GM13977 (cell line): ENCODE measurements around the gene LBHD2.

Experiments used
- DNase-seq: peaks from one replicate; pipeline ENCODE4 v3.0.0; 2012; ENCODE audit warnings: low spot score
- CTCF ChIP-seq: IDR thresholded peaks from 2 replicates; pipeline ENCODE4 v1.5.1; 2012; ENCODE audit warnings: mild to moderate bottlenecking, control low read depth; ENCODE audit not compliant: insufficient read depth; ENCODE audit errors: extremely low read depth, missing control alignments
- in situ Hi-C: fragments of 300-500 bp; cut with MboI; formaldehyde crosslinking; loops from one replicate; pipeline ENCODE4 v1.12.0; 2022; ENCODE audit warnings: low sequenced_read_pairs, low pct_unique_long_range_greater_than_20kb, mixed read lengths, inconsistent platforms; ENCODE audit not compliant: unreplicated experiment

LBHD2 gene

GRCh38 chr14:103139132-103140025 lies 55.4 kb downstream of the LBHD2 start:
- in situ Hi-C loops, result no loop called here
- no peak for DNase-seq
- TF ChIP-seq CTCF, result no peak
